ENCODE data around the gene EPB41L1.

Gene EPB41L1

DNA sequence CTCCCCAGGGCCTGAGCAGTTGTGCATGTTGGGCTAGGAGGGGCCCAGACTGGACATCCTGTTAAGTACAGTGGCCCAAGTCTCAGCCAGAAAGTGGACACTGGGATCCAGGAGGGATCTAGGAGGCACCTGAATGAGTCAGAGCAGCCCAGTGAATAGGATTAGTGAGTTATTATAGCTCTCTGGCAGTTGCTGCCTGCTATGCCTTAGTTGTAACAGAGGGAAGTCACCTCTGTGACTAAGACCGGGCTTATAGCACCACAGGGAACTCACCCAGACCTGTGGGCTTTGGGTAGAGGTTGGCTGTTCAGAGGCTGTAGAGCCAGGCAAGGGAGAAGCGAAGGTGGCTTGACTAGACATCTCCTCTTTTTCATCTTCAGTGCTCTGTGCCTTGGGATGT, 42.7 kb downstream of the EPB41L1 start:
- no peak for DNase-seq

- DNase-seq, result peak in 1 of 2 experiments; percentile 41
These were observed 45.1 kb downstream of the EPB41L1 start for GRCh38 chr20:36199345-36200257.

- no peak for DNase-seq
These were observed 45.9 kb downstream of the EPB41L1 start for GRCh38 chr20:36200451-36200850.

GRCh38 chr20:36201198-36201597, 46.7 kb downstream of the EPB41L1 start:
- DNase-seq, result no peak

DNA sequence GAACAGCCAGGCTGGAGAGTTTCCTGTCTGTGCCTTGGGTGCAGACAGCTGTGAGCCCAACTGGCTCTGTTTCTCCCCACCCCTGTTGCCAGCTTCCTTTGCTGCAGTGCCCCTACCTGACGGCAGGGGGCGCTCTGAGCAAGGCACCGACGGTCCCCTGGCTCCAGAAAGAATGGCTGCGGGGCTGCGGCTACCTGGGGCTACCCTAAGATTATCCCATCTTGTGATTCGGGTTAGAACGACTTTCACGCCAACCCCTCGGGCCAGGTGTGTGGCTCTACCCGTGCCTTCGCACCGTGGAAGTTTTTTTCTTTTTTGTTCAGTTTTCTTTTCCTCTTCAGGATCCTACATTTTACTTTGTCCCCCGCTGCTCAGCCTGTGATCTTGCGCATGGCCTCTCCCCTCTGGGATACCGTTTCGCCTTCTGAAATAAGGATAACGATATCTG, 48.4 kb downstream of the EPB41L1 start:
- peak in 1 of 2 experiments; percentile 7 for DNase-seq

DNA sequence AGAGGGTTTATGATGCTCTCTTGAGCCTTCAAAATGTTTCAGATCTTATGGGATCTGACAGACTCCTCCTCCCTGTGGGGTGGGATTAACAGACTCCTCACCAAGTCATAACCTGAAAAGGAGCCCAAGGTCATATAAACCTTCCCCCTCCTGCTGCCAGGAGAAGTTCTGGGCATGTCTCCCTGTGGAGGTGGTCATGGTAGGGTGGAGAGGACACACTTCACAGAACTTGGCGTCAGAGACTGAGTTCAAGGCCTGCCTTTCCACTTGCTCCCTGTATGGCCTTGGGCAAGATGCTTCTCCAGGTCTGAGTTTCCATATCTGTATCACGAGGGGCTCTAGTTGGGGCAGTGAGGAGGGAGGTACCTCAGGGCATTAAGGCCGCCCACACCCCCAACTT, 49.3 kb downstream of the EPB41L1 start:
- DNase-seq, result no peak

DNA sequence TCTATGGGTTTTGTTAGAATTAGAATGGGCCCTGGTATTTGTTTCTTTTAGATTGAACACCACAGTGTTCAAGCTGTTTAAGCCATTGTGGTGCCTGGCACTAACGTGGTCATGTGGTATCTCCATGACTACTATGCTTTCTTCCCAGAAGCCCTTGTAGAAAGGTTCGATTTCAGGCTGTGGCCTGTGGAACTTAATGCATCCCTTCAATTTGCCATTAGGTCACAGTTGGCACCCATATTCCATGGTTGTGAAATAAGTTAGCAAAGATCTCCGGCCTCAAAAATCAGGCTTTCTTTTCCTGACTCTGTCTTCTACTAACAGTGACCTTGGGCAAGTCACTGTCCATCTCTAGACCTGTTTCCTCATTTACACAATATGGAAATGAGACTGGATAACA, 50.5 kb downstream of the EPB41L1 start:
- DNase-seq, result no peak

- DNase-seq, result no peak
These were observed 51.5 kb downstream of the EPB41L1 start for GRCh38 chr20:36206068-36206467.

DNA sequence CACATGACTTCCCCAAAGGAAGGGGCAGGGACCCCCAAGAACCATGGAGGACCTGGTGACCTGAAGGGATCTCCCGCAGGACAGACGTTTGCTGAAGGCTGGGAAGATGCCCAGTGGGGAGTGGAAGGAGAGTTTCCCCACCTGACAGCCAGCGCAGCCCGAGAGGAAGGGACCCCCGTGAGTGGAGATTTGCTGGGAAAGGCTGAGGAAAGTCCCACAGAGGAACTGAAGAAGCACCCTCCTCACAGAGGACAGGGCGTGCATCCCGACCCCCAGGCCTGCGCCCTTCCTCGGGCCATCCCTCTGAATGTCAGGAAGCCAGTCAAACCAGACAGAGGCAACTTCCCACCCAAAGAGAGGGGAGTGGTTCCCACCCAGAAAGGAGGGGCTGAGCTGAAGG, 52.1 kb downstream of the EPB41L1 start:
- DNase-seq, result no peak

DNA sequence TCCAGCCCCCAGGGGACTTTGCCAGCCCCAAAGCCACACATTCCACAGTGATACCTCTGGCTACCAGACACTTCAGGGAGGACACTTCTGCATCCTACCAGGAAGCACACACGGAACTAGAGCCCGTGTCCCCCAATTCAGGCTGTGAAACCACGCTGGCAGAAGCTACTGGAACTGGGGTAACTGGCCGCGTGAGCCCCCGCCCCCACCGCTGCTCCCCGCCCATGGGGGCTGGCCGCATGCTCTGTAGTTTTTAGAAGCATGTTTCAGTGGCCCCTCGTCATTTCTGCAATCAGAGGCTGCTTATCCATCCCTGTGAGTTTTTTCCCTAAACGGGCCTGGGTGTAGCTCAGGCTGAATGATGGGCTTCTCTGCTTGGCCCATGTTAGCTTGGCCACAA, 53.1 kb downstream of the EPB41L1 start:
- no peak for DNase-seq

DNA sequence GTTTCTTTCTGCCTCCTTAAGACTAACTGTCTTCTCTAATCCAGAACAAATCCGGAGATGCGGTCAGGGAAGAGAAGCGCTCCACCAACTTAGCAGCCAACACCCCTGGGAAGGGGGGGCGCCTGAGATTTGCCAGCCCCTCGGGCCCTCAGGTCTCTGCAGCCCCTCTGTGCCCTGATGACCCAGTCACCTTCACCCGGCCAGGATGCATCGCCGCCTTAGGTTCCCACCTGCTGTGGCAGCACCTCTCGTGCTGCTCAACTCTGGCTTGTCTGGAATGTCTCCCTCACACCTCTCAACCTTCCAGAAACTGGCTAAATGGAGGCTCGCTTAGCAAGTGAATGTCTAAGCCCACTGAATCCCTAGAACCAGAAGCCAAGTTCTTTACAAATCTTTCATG, 53.7 kb downstream of the EPB41L1 start:
- DNase-seq, result no peak

- DNase-seq, result no peak
These were observed 56.0 kb downstream of the EPB41L1 start for GRCh38 chr20:36210436-36211021.

DNA sequence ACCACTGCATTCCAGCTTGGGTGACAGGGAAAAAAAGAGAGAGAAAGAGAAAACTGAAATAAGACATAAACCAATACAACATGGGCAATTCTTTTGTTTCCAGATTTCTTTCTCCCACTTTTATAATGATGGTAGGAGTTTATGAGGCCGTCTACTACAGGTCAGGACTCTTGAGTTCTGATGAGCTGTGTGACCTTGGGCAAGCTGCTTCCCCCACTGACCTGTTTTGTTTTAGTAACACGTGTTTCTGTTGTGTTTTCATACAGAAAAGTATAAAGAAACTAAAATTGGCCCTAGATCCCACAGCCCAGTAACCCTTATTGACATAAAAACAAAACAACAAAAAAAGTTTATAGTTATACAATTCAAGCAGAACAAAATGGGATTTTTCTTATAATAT, 58.8 kb downstream of the EPB41L1 start:
- DNase-seq, result no peak

DNA sequence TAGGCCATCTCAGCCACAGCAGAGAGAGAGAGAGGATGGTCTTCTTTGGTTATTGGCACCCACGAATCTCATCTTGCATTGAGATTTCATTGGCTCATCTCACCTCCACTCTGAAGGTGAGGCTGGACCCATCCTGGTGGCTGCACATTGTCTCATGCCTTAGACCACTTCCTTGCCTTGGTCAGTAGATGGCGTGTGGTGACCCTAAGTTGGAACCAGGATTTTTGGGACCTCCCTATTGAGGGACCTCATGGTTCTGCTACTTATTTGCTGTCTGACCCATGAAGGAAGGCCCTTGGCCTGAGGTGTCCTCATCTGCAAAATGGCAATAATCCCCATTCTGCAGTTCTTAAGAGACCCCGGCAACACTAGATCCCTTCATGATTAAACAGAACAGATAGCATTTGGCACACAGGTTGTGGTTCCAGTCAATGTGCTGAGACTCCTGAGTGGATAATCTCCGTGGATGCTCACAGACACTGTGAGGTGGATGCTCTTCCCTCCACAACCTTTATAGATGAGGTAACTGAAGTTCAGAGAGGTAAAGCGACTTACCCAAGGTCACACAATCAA, 60.2 kb downstream of the EPB41L1 start:
- DNase-seq, result no peak

GRCh38 chr20:36215778-36216177, 61.2 kb downstream of the EPB41L1 start:
- no peak for DNase-seq

- no peak for DNase-seq
These were observed 61.9 kb downstream of the EPB41L1 start for GRCh38 chr20:36216314-36217025.

- no peak for DNase-seq
These were observed 62.7 kb downstream of the EPB41L1 start for GRCh38 chr20:36217226-36217625.

DNA sequence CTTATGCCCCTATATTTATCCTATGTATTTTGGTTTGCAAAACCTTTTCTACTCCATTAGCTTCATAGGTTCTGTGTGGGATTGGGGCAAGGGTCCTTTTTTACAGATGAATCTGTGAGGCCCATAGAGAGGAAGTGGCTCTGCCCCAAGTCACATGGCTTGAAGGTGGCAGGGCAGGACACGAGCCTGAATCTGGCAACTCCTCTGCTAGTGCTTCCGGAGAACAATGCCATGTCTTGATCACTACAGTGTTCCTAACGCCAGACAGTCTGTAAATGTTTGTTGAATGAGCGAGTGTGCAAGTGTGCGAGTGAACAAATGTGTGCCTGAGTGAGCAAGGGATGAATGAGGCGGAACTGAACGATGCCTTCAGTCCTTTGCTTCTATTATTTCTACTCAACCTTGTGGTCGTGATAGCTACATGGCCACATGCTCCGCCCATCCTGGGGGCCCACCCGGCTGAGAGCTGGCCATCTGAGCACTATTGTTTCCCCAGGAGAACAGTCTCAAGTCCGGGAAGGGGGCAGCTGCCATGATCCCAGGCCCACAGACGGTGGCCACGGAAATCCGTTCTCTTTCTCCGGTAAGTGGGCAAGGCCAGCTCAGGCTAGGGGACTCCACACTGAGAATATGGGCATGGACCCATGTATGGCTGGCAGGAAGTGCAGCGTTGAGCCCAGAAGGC, 64.0 kb downstream of the EPB41L1 start:
- no peak for DNase-seq

DNA sequence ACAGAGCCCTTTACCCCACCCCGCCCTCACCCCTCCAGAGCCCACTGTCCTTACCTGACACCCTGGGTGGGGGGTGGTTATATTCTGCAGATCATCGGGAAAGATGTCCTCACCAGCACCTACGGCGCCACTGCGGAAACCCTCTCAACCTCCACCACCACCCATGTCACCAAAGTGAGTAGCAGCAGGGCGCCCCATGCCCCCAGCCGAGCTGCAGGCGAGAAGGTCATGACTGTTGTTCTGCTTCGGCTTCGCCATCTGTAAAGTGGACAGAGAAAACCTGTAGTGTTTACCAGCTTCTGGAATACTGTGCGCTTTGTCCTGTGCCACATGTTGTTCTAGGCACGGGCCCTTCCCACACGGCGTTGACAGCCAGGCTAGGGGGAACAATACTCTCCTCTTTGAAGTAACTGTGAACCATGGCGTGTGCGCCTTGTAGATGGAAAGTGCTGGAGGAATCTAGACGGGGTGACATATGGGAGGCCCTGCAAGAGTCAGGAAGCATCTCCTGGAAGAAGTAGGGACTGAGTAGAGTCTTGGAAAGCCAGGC, 65.2 kb downstream of the EPB41L1 start:
- DNase-seq, result no peak

GRCh38 chr20:36225666-36226065, 71.1 kb downstream of the EPB41L1 start:
- DNase-seq, result no peak

GRCh38 chr20:36228770-36229169, 74.2 kb downstream of the EPB41L1 start:
- DNase-seq, result no peak

- no peak for DNase-seq
These were observed 75.5 kb downstream of the EPB41L1 start for GRCh38 chr20:36230019-36230418.
